Testis (tissue), 2 donors: ENCODE results near the gene RHBG.
"Not testable (repeated sequence)": the region's sequence is repeated elsewhere in the genome, so short reads cannot be mapped to it uniquely, and the experiment has no call there.

ENCODE experiments used
- POLR2A ChIP-seq: fragments of 450-650 bp; IDR thresholded peaks from one replicate; pipeline ENCODE4 v1.6.1; 2017; ENCODE audit warnings: antibody characterized with exemption, mild to moderate bottlenecking, moderate library complexity
- TF ChIP-seq, protein P1 (sequence below), 3 experiments: fragments of 450-650 bp in 2 of 3; fragments of 200-600 bp in 1 of 3; sonication (generic) in 1 of 3; IDR thresholded peaks; one replicate each; pipeline ENCODE4 v1.5.1; 2016 to 2019; ENCODE audit warnings: antibody characterized with exemption in 3 of 3, mild to moderate bottlenecking in 2 of 3, moderate library complexity in 1 of 3

DNA sequence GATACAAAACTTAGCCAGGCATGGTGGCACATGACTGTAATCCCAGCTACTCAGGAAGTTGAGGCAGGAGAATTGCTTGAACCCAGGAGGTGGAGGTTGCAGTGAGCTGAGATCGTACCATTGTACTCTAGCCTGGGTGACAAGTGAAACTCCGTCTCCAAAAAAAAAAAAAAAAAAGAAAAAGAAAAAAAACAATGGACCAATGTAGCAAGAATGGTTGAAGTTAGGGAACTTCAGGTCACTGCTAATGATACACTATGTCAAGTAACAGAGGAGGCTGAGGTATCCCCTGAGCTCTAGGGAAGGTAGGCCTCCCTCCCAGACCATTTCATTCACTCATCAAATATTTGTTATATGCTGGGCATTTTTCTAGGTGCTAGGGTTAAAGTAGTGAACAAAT, 23.0 kb upstream of the RHBG start:
- TF ChIP-seq, protein P1, sequence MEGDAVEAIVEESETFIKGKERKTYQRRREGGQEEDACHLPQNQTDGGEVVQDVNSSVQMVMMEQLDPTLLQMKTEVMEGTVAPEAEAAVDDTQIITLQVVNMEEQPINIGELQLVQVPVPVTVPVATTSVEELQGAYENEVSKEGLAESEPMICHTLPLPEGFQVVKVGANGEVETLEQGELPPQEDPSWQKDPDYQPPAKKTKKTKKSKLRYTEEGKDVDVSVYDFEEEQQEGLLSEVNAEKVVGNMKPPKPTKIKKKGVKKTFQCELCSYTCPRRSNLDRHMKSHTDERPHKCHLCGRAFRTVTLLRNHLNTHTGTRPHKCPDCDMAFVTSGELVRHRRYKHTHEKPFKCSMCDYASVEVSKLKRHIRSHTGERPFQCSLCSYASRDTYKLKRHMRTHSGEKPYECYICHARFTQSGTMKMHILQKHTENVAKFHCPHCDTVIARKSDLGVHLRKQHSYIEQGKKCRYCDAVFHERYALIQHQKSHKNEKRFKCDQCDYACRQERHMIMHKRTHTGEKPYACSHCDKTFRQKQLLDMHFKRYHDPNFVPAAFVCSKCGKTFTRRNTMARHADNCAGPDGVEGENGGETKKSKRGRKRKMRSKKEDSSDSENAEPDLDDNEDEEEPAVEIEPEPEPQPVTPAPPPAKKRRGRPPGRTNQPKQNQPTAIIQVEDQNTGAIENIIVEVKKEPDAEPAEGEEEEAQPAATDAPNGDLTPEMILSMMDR (IDR thresholded peaks at IDR 0.05) = not testable (repeated sequence)
- not testable (repeated sequence) for TF ChIP-seq POLR2A
